A673 (cell line): ENCODE results near the gene B3GNT3.

Experiments used
- CTCF ChIP-seq: fragments of 300-800, 200-600 bp; sonication (generic); conservative IDR thresholded peaks from 2 replicates; pipeline ENCODE4 v1.5.1; 2017; ENCODE audit warnings: low read depth, mild to moderate bottlenecking, antibody characterized with exemption, low read length, moderate library complexity, mixed read lengths
- EZH2 ChIP-seq: fragments of 200-600 bp; sonication (generic); IDR thresholded peaks from 2 replicates; pipeline ENCODE4 v1.6.1; 2017; ENCODE audit warnings: borderline replicate concordance, low read depth, mild to moderate bottlenecking, mixed read lengths, antibody characterized with exemption, low read length; ENCODE audit not compliant: poor library complexity, severe bottlenecking

GRCh38 chr19:17753976-17754375, 41.0 kb upstream of the B3GNT3 start:
- no peak for TF ChIP-seq CTCF
- TF ChIP-seq EZH2, result no peak
